Aorta (tissue), 5 donors: Measurements from ENCODE around the gene RIPPLY3. TPM values are rescaled to one million over a fixed set of nuclear protein-coding genes. Genes with fewer than 3 reads are reported as not detected.
"Not testable (repeated sequence)": the region's sequence is repeated elsewhere in the genome, so short reads cannot be mapped to it uniquely, and the experiment has no call there.

Source experiments
- ATAC-seq: fragments of 200-7000 bp; cut with Tn5 transposase; one replicate; pipeline ENCODE4 v1.9.1; 2022; ENCODE audit warnings: moderate library complexity; ENCODE audit not compliant: low FRiP score
- DNase-seq, 2 donors: peaks; one replicate each; pipeline ENCODE4 v3.0.0-alpha.2; 2020
- H3K27ac ChIP-seq, 2 donors: one replicate each; pipeline ENCODE4 v1.5.1; 2013; ENCODE audit warnings: low read length in 2 of 2, mild to moderate bottlenecking in 2 of 2, moderate library complexity in 2 of 2, control low read depth in 1 of 2, inconsistent platforms in 1 of 2, low read depth in 1 of 2
- H3K27me3 ChIP-seq, 2 donors: one replicate each; pipeline ENCODE4 v1.6.1; 2013; ENCODE audit warnings: control low read depth in 1 of 2, low read length in 1 of 2, mild to moderate bottlenecking in 1 of 2, moderate library complexity in 1 of 2; ENCODE audit not compliant: insufficient read depth in 2 of 2, control insufficient read depth in 1 of 2
- H3K36me3 ChIP-seq, 2 donors: one replicate each; pipeline ENCODE4 v1.6.1; 2013; ENCODE audit warnings: control low read depth in 1 of 2, low read length in 1 of 2, mild to moderate bottlenecking in 1 of 2; ENCODE audit not compliant: insufficient read depth in 2 of 2, control insufficient read depth in 1 of 2
- H3K4me1 ChIP-seq, 2 donors: one replicate each; pipeline ENCODE4 v1.6.1; 2013; ENCODE audit warnings: low read length in 2 of 2, control low read depth in 1 of 2, mild to moderate bottlenecking in 1 of 2, moderate library complexity in 1 of 2; ENCODE audit not compliant: insufficient read depth in 2 of 2, control insufficient read depth in 1 of 2
- H3K4me3 ChIP-seq, 2 donors: one replicate each; pipeline ENCODE4 v1.5.1; 2013; ENCODE audit warnings: low read length in 2 of 2, control low read depth in 1 of 2, mild to moderate bottlenecking in 1 of 2
- H3K9me3 ChIP-seq: one replicate; pipeline ENCODE4 v1.6.1; 2013; ENCODE audit warnings: mild to moderate bottlenecking, low read length; ENCODE audit not compliant: control insufficient read depth
- WGBS, 2 donors: extraction: QIAGEN DNeasy Blood & Tissue Kit; methylation state at CpG; one replicate each; pipeline ENCODE4 v1.1.7; 2013; 5-methylcytosine and 5-hydroxymethylcytosine counted together
- intact Hi-C, 2 donors: fragments of 100-400 bp; cut with DNase I; formaldehyde crosslinking; loops; one replicate each; pipeline versions ENCODE4 v1.14.2 to v1.15.0; 2022
- polyA plus RNA-seq, 2 donors: library from polyadenylated mRNA; stranded (reverse); fragments of 200-250 nt; gene quantifications; one replicate each; pipeline ENCODE4 v1.2.3, GENCODE V29; 2013
- total RNA-seq, 2 donors: library from RNA; stranded (reverse); fragmentation: NEBNext Ultra II Directional; extraction: Animal tissue kit (Norgen Biotek cat#: 25700); gene quantifications; one replicate each; pipeline ENCODE4 v1.2.1, GENCODE V29; 2021
- donor health status: healthy with polysubstance abuse.
- donor health status: Bipolar disorder and iron deficiency.
- donor health status: DM: no; HTN: no; CAD: no.
- donor health status: DM: no; HTN: no; CAD: no.
- donor health status: DM: yes; HTN: yes; CAD: no.

RIPPLY3 gene
- total and polyA plus RNA-seq, 4 donors: 0.05 TPM; not detected in 3

GRCh38 chr21:36989199-36989698, 17.3 kb upstream of the RIPPLY3 start:
- peak overlapping the region in 1 of 2 donors; percentile 72 for H3K27ac ChIP-seq
- H3K36me3 ChIP-seq, H3K4me1 ChIP-seq, ATAC-seq, DNase-seq, H3K27me3 ChIP-seq, H3K9me3 ChIP-seq: not testable (repeated sequence)
- WGBS, 2 donors: 34 to 39% methylated on average over 22 of the region's 22 CpGs
- intact Hi-C loops: loop anchor here in 1 of 2 donors (1.0 to 10.0 kb wide), 2 partner anchors 23 to 86 kb away; partner anchors contain the start of genes HLCS, PIGP and TTC3
- peak overlapping the region in 1 of 2 donors; percentile 10 for H3K4me3 ChIP-seq

- peak overlapping the region in 1 of 2 donors; percentile 34 for H3K4me3 ChIP-seq
- ATAC-seq: peak; percentile 98
- no peaks in the 10 kb centered on the region for H3K36me3 ChIP-seq
- H3K27me3 ChIP-seq: no peaks in the 10 kb centered on the region
- DNase-seq: peak; percentile 96 to 98
- no peaks in the 10 kb centered on the region for H3K4me1 ChIP-seq
- no peaks in the 10 kb centered on the region for H3K9me3 ChIP-seq
- WGBS, 2 donors: 2% methylated on average over 76 to 97 of the region's 97 CpGs
- intact Hi-C loops: loop anchor here in 1 of 2 donors (1.0 to 10.0 kb wide), 2 partner anchors 24 to 85 kb away; partner anchors contain the start of genes HLCS, PIGP and TTC3
- H3K27ac ChIP-seq: peak overlapping the region in 1 of 2 donors; percentile 72
Observed at GRCh38 chr21:36989699-36990507, 16.6 kb upstream of the RIPPLY3 start.

DNA sequence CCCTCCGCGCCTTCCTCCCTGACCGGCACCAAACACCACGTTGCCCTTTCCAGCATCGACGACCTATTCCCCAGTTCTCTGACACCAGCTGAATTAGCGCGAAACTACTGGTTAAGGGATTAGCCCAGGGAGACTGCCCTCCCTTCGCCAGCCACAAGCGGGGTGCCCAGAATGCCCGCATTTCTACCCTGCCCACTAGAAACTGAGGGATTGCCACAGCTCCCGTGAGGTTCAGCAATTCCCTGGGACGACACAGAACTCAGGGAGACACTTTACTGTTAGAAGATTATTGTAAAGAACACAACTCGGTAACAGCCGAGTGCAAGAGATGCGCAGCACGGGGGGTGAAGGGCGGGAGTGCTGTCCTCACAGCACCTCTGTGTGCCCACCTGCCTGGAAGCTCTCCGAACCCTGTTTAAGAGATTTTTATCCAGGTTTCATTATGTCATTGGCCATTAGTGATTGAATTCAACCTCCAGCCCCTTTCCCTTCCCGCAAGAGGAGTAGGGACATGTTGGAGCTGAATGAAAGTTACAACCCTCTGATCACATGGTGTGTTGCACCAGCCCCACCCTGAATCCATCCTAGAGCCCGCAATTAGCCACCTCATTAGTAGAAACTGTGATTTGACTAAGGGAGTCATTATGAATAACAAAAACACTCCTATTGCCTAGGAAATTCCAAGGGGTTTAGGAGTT, 15.8 kb upstream of the RIPPLY3 start:
- intact Hi-C loops: no loop called here
- no peaks in the 10 kb centered on the region for H3K36me3 ChIP-seq
- no peaks in the 10 kb centered on the region for H3K4me1 ChIP-seq
- H3K4me3 ChIP-seq: peak overlapping the region in 1 of 2 donors; percentile 34
- 61 to 66% methylated on average over 21 of the region's 21 CpGs for WGBS, 2 donors
- H3K9me3 ChIP-seq: no peaks in the 10 kb centered on the region
- H3K27ac ChIP-seq: peak overlapping the region in 1 of 2 donors; percentile 23
- DNase-seq (no peak), ATAC-seq (no peak)
- H3K27me3 ChIP-seq: no peaks in the 10 kb centered on the region

GRCh38 chr21:36992671-36993070, 13.8 kb upstream of the RIPPLY3 start:
- ATAC-seq (no peak), DNase-seq (no peak)
- no peaks in the 10 kb centered on the region for H3K27me3 ChIP-seq
- H3K36me3 ChIP-seq: no peaks in the 10 kb centered on the region
- no peak overlapping the region for H3K27ac ChIP-seq
- 63 to 64% methylated on average over 7 of the region's 7 CpGs for WGBS, 2 donors
- H3K4me1 ChIP-seq: no peaks in the 10 kb centered on the region
- no peaks in the 10 kb centered on the region for H3K9me3 ChIP-seq
- intact Hi-C loops: no loop called here
- H3K4me3 ChIP-seq: no peak overlapping the region

DNA sequence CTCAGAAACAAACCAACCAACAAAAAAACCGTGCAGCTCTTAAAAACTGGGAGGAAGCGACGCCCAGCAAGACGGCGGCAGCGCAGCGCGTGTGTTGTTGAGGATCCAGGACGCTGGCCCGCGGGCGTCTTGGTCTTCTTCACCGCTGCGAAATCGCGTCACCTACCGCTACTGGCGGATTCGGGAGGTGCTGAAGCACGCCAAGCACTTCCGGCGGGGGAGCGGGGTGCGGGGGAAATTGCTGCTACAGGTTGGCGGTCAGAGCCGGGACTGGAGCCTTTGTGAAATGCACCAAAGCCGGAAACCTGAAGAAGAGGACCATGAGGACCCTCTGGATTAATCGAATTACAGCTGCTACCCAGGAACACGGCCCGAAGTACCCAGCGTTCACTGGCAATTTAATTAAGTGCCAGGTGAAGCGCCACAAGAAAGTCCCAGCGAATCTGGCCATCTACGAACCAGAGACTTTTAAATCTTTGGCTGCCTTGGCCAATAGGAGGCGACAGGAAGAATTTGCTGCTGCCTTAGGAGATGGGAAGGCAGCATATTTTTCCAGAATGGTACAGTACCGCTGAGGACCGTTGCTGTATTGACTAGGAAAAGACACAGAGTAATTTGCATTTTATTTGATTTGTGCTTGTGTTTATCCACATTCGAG, 11.9 kb upstream of the RIPPLY3 start:
- ATAC-seq (no peak), DNase-seq (no peak)
- intact Hi-C loops: no loop called here
- Histone ChIP-seq H3K4me3 (no peak overlapping the region), H3K27ac (no peak overlapping the region), H3K9me3 (no peaks in the 10 kb centered on the region), H3K4me1 (no peaks in the 10 kb centered on the region), H3K27me3 (no peaks in the 10 kb centered on the region), H3K36me3 (no peaks in the 10 kb centered on the region)
- WGBS, 2 donors: 24 to 27% methylated on average over 37 to 38 of the region's 38 CpGs

- H3K9me3 ChIP-seq, H3K4me3 ChIP-seq, H3K27me3 ChIP-seq, DNase-seq, H3K36me3 ChIP-seq, intact Hi-C loops, H3K27ac ChIP-seq, ATAC-seq, H3K4me1 ChIP-seq: not testable (repeated sequence)
- WGBS, 2 donors: 96 to 97% methylated on average over 12 of the region's 12 CpGs
Observed at GRCh38 chr21:36995285-36995684, 11.2 kb upstream of the RIPPLY3 start.

DNA sequence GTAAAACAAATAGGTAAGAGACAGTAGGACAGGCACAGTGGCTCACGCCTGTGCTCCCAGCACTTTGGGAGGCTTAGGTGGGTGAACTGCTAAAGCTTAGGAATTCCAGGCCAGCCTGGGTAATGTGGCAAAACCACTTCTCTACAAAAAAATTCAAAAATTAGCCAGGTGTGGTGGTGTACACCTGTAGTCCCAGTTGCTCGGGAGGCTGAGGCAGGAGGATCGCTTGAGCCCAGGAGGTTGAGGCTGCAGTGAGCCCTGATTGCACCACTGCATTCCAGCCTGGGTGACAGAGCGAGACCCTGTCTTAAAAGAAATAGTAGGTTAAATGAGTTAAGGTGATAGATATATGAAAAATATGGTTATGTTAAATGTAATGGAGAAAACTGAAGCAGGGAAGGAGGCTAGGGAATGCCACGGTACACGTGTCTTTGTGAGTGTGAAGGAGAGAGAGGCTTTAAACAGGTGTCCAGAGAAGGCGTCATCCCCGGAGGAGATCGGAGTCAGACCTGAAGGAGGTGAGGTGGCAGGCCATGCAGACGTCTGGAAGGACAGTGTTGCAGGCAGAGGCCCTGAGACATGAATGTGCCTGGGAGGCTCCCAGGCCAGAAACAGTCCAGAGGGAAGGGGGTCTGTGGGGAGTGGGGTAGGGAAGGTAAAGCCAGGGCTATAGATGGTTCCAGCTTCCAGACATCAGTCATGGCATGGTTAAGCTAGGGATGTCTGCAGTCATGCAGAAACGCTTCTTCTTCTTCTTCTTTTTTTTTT, 7.2 kb upstream of the RIPPLY3 start:
- WGBS, 2 donors: 87% methylated on average over 10 to 11 of the region's 11 CpGs
- H3K36me3 ChIP-seq: no peaks in the 10 kb centered on the region
- intact Hi-C loops: no loop called here

DNA sequence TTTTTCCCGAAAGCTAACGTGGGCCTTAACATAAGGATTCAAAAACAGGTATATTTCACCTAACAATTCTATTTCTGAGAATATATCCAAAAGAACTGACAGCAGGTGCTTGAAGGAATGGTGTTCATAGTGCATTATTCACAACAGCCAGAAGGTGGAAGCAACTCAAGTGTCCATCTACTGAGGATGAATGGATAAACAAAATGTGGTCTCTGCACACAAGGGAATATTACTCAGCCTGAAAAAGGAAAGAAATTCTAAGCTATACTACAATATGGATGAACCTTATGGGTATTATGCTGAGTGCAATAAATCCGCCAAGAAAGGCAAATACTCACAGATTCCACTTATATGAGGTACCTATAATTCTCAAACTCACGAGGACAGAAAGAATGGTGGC, 6.1 kb upstream of the RIPPLY3 start:
- Histone ChIP-seq H3K9me3 (no peaks in the 10 kb centered on the region), H3K36me3 (no peaks in the 10 kb centered on the region), H3K4me1 (no peaks in the 10 kb centered on the region), H3K27ac (no peak overlapping the region), H3K4me3 (no peak overlapping the region), H3K27me3 (no peaks in the 10 kb centered on the region)
- intact Hi-C loops: no loop called here
- DNase-seq (no peak), ATAC-seq (no peak)
- 83% methylated on average over 4 of the region's 4 CpGs for WGBS, 2 donors

More for the DNA sequence above, 7.2 kb upstream of the RIPPLY3 start:
- Histone ChIP-seq H3K9me3 (no peaks in the 10 kb centered on the region), H3K4me3 (no peak overlapping the region), H3K27me3 (no peaks in the 10 kb centered on the region), H3K27ac (no peak overlapping the region), H3K4me1 (no peaks in the 10 kb centered on the region)
- ATAC-seq (no peak), DNase-seq (no peak)
